Right atrium auricular region (tissue), 2 donors: ENCODE measurements around the gene SMTN. TPM values are rescaled to one million over a fixed set of nuclear protein-coding genes. Genes with fewer than 3 reads are reported as not detected.

Experiments used
- DNase-seq: peaks from one replicate; pipeline ENCODE4 v3.0.0-alpha.2; 2019; ENCODE audit warnings: low spot score
- H3K27ac ChIP-seq, 2 donors: fragments of 200-600 bp; sonication (generic); 1 replicate in 1 of 2; 2 replicates in 1 of 2; pipeline ENCODE4 v1.5.1; 2016 to 2019
- H3K27me3 ChIP-seq, 2 donors: fragments of 200-600 bp; sonication (generic); one replicate each; pipeline versions ENCODE4 v1.5.1 to v1.6.0; 2017 to 2019
- H3K36me3 ChIP-seq: fragments of 200-600 bp; sonication (generic); one replicate; pipeline ENCODE4 v1.5.1; 2016
- H3K4me1 ChIP-seq, 2 donors: fragments of 200-600 bp; sonication (generic); one replicate each; pipeline versions ENCODE4 v1.5.1 to v1.6.0; 2017 to 2019
- H3K4me3 ChIP-seq, 2 donors: fragments of 200-600 bp; sonication (generic); 1 replicate in 1 of 2; 2 replicates in 1 of 2; pipeline ENCODE4 v1.5.1; 2017 to 2019; ENCODE audit warnings: mild to moderate bottlenecking in 1 of 2, moderate library complexity in 1 of 2
- H3K9me3 ChIP-seq, 2 donors: fragments of 200-600 bp; sonication (generic); one replicate each; pipeline ENCODE4 v1.5.1; 2019
- total RNA-seq, 2 donors: library from RNA; depleted of rRNA; stranded (reverse); fragments of >200 nt; gene quantifications; one replicate each; pipeline ENCODE4 v1.1.0, GENCODE V29; 2016
- TF ChIP-seq, protein P1 (sequence below), 2 donors: fragments of 200-600 bp; sonication (generic); IDR thresholded peaks; one replicate each; pipeline ENCODE4 v1.5.1; 2019; ENCODE audit warnings: antibody characterized with exemption in 2 of 2

Gene SMTN
- total RNA-seq, 2 donors from 2014 or later = 81.4 to 183 TPM

DNA sequence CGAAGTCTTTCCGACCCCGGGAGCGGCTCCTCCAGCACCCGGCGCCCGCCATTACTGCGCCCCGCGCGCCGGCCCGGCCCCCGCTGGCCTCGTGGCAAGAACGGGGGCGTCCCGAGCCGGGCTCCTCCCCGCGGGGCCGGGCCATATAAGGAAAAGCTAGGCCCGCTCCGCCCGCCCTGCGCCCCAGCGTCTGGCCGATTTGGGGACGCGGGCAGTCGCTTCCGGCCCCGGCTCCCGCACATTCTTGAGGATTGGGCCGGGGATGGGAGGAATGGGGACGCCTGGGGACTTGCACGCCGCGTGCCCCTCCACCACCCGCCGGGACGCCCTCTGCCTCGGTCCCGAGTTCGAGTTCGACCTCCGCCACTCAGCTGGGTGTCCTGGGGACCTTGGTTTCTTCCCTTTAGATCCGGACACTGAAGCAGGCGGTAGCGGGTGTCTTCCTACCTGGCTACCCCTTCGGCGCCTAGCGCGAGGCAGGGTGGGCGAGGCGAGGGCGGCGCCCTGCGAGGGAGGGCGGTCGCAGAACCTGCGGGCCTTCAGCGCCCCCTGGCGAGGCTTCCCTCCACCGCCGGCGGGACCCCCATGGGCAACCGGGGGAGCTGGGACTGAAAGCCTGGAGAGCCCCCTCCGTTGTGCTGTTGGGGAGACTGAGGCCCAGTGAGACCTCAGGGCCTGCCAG, 3.8 kb downstream of the SMTN start:
- no peaks in the 10 kb centered on the region for H3K27me3 ChIP-seq

DNA sequence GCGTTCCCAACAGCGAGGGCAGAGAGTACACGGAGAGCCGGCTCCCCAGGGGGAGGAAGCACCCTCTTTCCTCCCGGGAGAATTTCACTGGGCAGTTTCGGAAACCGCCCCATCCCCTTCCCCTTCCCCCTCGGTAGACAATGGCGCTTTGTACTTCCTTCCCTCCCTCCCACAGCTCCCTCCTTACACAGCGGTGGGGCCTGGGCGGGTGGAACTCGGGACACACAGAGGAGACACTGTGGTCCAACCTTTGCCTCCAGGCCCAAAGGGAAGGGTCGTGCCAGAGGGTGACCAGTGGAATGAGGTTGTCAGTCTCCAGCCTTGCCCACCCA, 4.3 kb downstream of the SMTN start:
- peaks cover 29% of the 10 kb centered on the region for H3K36me3 ChIP-seq
- no peak for DNase-seq
- TF ChIP-seq, protein P1, sequence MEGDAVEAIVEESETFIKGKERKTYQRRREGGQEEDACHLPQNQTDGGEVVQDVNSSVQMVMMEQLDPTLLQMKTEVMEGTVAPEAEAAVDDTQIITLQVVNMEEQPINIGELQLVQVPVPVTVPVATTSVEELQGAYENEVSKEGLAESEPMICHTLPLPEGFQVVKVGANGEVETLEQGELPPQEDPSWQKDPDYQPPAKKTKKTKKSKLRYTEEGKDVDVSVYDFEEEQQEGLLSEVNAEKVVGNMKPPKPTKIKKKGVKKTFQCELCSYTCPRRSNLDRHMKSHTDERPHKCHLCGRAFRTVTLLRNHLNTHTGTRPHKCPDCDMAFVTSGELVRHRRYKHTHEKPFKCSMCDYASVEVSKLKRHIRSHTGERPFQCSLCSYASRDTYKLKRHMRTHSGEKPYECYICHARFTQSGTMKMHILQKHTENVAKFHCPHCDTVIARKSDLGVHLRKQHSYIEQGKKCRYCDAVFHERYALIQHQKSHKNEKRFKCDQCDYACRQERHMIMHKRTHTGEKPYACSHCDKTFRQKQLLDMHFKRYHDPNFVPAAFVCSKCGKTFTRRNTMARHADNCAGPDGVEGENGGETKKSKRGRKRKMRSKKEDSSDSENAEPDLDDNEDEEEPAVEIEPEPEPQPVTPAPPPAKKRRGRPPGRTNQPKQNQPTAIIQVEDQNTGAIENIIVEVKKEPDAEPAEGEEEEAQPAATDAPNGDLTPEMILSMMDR (IDR thresholded peaks at IDR 0.05) = peak in 1 of 2 donors; percentile 39
- no peaks in the 10 kb centered on the region for H3K27me3 ChIP-seq
- peak overlapping the region; percentile 51 to 72 for H3K4me3 ChIP-seq
- H3K27ac ChIP-seq = peak overlapping the region; percentile 92
- peaks cover 0 to 73% of the 10 kb centered on the region in 2 donors for H3K4me1 ChIP-seq
- H3K9me3 ChIP-seq = no peaks in the 10 kb centered on the region

More for the DNA sequence above, 3.8 kb downstream of the SMTN start:
- Histone ChIP-seq H3K9me3 (no peaks in the 10 kb centered on the region), H3K27ac (peak overlapping the region; percentile 92), H3K4me3 (peak overlapping the region; percentile 51 to 72), H3K4me1 (peaks cover 0 to 70% of the 10 kb centered on the region in 2 donors), H3K36me3 (peaks cover 24% of the 10 kb centered on the region)
- TF ChIP-seq, protein P1 (IDR thresholded peaks at IDR 0.05) = peak; percentile 83 to 95
- DNase-seq = peak; percentile 90

DNA sequence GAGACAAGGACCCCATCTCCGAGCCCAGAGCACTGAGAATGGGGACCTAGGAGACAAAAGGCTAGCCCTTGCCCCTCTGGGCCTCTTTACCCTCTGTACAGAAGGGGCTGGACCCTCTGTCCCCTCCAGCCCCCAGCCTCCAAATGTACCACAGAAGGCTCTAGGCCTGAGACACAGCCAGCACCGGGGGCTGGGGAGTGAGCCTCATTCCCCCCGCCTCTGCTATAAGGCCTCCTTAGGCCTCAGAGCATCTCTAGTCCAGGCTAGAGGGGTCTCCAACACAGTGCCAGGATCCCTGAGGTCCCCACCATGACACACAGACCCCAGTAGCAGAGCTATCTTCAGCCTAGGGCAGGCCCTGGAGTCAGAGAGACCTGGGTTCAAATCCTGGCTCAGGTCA, 4.8 kb downstream of the SMTN start:
- no peaks in the 10 kb centered on the region for H3K9me3 ChIP-seq
- TF ChIP-seq, protein P1 (IDR thresholded peaks at IDR 0.05) = no peak
- peak overlapping the region; percentile 92 for H3K27ac ChIP-seq
- H3K4me3 ChIP-seq = peak overlapping the region in 1 of 2 donors; percentile 72
- peaks cover 0 to 72% of the 10 kb centered on the region in 2 donors for H3K4me1 ChIP-seq
- no peak for DNase-seq
- no peaks in the 10 kb centered on the region for H3K27me3 ChIP-seq
- H3K36me3 ChIP-seq = peaks cover 34% of the 10 kb centered on the region

DNA sequence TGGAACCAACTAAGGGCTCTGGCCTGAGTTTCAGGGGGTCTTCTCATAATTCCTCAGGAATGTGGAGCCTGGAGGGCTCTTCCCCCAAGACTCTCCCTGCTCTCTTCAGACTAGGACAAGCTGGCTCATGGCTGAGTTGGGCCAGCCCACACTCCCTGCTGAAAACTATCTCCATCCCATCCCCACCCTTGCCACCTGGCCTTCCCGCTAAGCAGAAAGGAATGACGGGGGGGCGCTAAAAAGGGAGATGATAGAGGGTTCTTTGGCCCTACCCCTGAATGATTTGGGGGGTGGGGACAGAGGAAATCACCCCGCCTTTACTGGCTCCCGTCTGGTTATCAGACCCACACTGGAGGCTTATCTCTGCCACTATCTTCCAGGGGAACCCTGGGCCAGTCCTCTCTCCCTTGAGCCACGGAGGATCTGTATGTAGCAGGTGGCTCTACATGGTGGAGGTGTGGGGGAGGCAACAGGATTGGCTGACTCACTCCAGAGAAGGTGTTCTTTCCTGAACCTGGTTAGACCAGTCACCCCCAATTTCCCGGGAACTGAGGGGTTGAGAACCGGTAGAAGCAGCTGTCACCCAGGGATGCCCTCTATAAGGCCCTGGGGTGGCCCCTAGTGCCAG, 5.7 kb downstream of the SMTN start:
- H3K4me1 ChIP-seq = peaks cover 0 to 75% of the 10 kb centered on the region in 2 donors
- TF ChIP-seq, protein P1 (IDR thresholded peaks at IDR 0.05) = no peak
- DNase-seq = no peak
- H3K27me3 ChIP-seq = no peaks in the 10 kb centered on the region
- H3K27ac ChIP-seq = peak overlapping the region in 1 of 2 donors; percentile 27
- peaks cover 43% of the 10 kb centered on the region for H3K36me3 ChIP-seq
- no peaks in the 10 kb centered on the region for H3K9me3 ChIP-seq
- no peak overlapping the region for H3K4me3 ChIP-seq

DNA sequence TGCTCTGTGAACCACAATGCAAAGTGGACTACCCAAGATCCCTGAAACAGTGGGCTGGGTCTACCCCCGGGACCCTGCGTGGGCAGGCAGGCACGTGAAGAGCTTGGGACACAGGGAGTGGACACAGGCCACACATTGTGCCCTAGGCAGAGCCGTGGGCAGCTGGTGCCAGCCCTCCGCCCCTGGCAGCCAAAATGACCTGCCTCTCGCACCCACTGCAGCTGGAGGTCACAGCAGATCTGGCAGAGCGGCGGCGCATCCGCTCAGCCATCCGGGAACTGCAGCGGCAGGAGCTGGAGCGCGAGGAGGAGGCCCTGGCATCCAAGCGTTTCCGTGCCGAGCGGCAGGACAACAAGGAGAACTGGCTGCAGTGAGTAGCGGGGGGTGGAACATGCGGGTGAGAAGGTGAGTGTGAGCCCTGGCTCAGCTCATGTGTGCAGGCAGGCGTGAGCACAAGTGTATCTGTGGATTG, 6.7 kb downstream of the SMTN start:
- Histone ChIP-seq H3K9me3 (no peaks in the 10 kb centered on the region), H3K36me3 (peaks cover 52% of the 10 kb centered on the region), H3K4me1 (peaks cover 0 to 75% of the 10 kb centered on the region in 2 donors), H3K4me3 (no peak overlapping the region), H3K27ac (peak overlapping the region in 1 of 2 donors; percentile 27), H3K27me3 (no peaks in the 10 kb centered on the region)
- TF ChIP-seq, protein P1 (IDR thresholded peaks at IDR 0.05) = no peak
- no peak for DNase-seq
